Measurements from ENCODE around the gene TCP1.

DNA sequence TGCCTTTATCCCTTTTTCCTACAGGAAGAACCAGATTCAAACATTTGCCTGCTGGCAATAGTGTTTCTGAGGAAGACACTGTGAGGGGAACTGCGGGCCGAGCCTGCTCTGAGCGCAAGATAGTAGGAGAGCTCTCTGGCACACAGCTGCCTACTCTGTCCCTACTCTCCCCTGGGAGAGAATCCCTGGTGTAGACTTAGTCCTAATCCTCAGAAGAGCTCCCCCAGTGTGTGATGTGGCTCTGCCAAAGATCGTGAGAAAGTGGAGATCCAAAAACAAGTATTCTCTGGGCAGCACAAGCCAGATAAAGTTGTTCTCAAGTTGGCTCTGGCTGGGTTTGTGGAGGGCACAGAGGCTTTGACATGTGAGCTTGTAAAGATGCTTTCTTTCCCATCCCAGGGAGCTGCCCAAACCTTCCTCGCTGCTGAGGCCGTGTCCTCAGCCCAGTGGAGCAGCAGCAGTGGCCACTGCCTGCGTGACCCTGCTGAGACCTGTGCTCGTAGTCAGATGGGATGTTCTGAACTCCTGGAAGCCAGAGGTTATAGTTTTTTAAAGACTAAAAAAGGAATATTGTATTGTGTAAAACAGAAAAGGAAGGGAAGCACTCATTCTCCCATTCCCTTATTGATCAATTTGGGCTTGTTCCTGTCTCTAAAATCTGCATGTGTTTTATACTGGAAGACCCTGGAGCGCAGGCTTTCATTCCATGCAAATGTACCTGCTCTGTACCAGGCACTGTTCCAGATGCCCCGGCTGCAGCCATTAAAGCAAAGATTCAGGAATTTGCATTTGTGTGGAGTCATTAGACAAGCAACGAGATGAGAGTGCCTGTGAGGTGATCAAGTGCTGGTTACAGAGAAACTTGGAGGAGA lies 41.3 kb upstream of the TCP1 start:
- TF ChIP-seq, protein P1, sequence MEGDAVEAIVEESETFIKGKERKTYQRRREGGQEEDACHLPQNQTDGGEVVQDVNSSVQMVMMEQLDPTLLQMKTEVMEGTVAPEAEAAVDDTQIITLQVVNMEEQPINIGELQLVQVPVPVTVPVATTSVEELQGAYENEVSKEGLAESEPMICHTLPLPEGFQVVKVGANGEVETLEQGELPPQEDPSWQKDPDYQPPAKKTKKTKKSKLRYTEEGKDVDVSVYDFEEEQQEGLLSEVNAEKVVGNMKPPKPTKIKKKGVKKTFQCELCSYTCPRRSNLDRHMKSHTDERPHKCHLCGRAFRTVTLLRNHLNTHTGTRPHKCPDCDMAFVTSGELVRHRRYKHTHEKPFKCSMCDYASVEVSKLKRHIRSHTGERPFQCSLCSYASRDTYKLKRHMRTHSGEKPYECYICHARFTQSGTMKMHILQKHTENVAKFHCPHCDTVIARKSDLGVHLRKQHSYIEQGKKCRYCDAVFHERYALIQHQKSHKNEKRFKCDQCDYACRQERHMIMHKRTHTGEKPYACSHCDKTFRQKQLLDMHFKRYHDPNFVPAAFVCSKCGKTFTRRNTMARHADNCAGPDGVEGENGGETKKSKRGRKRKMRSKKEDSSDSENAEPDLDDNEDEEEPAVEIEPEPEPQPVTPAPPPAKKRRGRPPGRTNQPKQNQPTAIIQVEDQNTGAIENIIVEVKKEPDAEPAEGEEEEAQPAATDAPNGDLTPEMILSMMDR (IDR thresholded peaks at IDR 0.05; ENCODE audit: low read length) = no peak
- no peak for TF ChIP-seq EZH2 (optimal IDR thresholded peaks at IDR 0.05; ENCODE audit: low read depth, low read length)
